ENCODE data around the gene SLC45A1. TPM values are rescaled to one million over a fixed set of nuclear protein-coding genes. Genes with fewer than 3 reads are reported as not detected.

SLC45A1 gene
- total and polyA plus RNA-seq, 9 of the 15 experiments (the other 6 are each of a cell fraction or from before 2014, with no cell fraction given), result not detected

DNA sequence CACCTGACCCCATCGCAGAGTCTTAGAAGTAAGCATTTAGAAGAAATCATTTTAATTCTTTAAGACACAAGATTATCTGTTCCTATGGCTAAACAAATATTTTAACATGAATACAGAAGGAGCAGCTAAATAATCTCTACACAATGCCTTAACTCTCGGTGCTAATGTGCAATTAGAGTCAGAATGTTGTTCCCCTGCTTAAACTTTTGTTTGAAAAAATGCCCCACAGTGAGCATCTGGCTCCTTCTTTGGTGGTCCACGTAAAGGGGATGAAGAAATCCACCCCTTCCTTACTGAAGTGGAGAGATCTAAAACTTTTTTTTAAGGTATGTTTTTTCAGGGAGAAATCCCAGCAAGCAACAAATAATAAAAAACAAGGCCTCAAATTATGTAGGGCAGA lies 55.2 kb downstream of the SLC45A1 start:
- no peak overlapping the region for H3K4me2 ChIP-seq (ENCODE audit: insufficient read depth, low read length)
- H3K79me2 ChIP-seq (ENCODE audit: control insufficient read depth, insufficient read depth, low read length), result peaks cover 2% of the 10 kb centered on the region; the same call in 1 of the 3 replicates
- H3K36me3 ChIP-seq (ENCODE audit: control insufficient read depth, insufficient read depth, low read length), result peaks cover 12% of the 10 kb centered on the region
- DNase-seq (ENCODE audit: extremely low read depth in 1 of 4, low spot score in 3 of 4), result no peak
- TF ChIP-seq ZNF121 (CRISPR knock-in tag; conservative IDR thresholded peaks at IDR 0.05), result no peak
- TF ChIP-seq TAF9B (IDR thresholded peaks at IDR 0.05; ENCODE audit: partially characterized antibody), result no peak
- TF ChIP-seq YBX1 (IDR thresholded peaks at IDR 0.05), result no peak
- no peak for TF ChIP-seq MIER1 (IDR thresholded peaks at IDR 0.05; ENCODE audit: low read depth)
- no peak for TF ChIP-seq ZNF174 (CRISPR knock-in tag; IDR thresholded peaks at IDR 0.05)
- TF ChIP-seq SAFB2 (IDR thresholded peaks at IDR 0.05; ENCODE audit: borderline replicate concordance, low read depth, low read length, severe bottlenecking), result no peak
- TF ChIP-seq, protein P1, sequence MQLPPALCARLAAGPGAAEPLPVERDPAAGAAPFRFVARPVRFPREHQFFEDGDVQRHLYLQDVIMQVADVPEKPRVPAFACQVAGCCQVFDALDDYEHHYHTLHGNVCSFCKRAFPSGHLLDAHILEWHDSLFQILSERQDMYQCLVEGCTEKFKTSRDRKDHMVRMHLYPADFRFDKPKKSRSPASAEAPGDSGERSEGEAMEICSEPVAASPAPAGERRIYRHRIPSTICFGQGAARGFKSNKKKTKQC (CRISPR knock-in tag; IDR thresholded peaks at IDR 0.05), result no peak
- TF ChIP-seq, protein P2, sequence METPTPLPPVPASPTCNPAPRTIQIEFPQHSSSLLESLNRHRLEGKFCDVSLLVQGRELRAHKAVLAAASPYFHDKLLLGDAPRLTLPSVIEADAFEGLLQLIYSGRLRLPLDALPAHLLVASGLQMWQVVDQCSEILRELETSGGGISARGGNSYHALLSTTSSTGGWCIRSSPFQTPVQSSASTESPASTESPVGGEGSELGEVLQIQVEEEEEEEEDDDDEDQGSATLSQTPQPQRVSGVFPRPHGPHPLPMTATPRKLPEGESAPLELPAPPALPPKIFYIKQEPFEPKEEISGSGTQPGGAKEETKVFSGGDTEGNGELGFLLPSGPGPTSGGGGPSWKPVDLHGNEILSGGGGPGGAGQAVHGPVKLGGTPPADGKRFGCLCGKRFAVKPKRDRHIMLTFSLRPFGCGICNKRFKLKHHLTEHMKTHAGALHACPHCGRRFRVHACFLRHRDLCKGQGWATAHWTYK (CRISPR knock-in tag; IDR thresholded peaks at IDR 0.05), result no peak
- TF ChIP-seq DACH1 (IDR thresholded peaks at IDR 0.05; ENCODE audit: partially characterized antibody), result no peak
- TF ChIP-seq ZNF79 (CRISPR knock-in tag; IDR thresholded peaks at IDR 0.05; ENCODE audit: low read depth), result no peak
- ATAC-seq, result no peak
- no peaks in the 10 kb centered on the region for H3K9me3 ChIP-seq (replicated peaks; ENCODE audit: control insufficient read depth, insufficient read depth, low read depth, low read length)
- no peak overlapping the region for H3K4me3 ChIP-seq
- ChIA-PET POLR2A (no interaction called here), CTCF (ENCODE audit: low intra/inter-chr PET ratio) (no interaction called here)
- no peak overlapping the region for H2AFZ ChIP-seq (ENCODE audit: low read depth, low read length)
- no peak for FAIRE-seq
- intact Hi-C loops (cut with micrococcal nuclease), result loop anchor here (10.0 kb wide), 2 partner anchors 72 to 352 kb away; no protein-coding TSS in a partner anchor
- WGBS (ENCODE audit: insufficient coverage, low coverage, missing lambda C conversion rate), result 84% methylated on average over 3 of the region's 3 CpGs
- no peaks in the 10 kb centered on the region for H3K27me3 ChIP-seq (ENCODE audit: control insufficient read depth in 2 of 2, insufficient read depth in 2 of 2, low read length in 2 of 2)
- H3K9me1 ChIP-seq (ENCODE audit: control insufficient read depth, insufficient read depth, low read length), result no peaks in the 10 kb centered on the region
- no peaks in the 10 kb centered on the region for H3K4me1 ChIP-seq (replicated peaks in 1 of 2; ENCODE audit: control insufficient read depth in 2 of 2, insufficient read depth in 2 of 2, low read length in 2 of 2)
- no TSS peak for BruUV-seq (replicated peaks)
- no peak overlapping the region for H3K27ac ChIP-seq (ENCODE audit: extremely low read depth, low read depth, low read length)
- no peaks in the 10 kb centered on the region; the same call in 1 of the 2 replicates for H4K20me1 ChIP-seq (replicated peaks; ENCODE audit: control insufficient read depth, insufficient read depth, low read length)
- H3K9ac ChIP-seq (ENCODE audit: insufficient read depth in 1 of 2, low read depth in 2 of 2, low read length in 2 of 2), result no peak overlapping the region
- in situ Hi-C loops (cut with MboI), result no loop called here

All from K562 (cell line).